Gastrocnemius medialis (tissue), 4 donors: ENCODE measurements around the gene KTN1. TPM values are rescaled to one million over a fixed set of nuclear protein-coding genes. Genes with fewer than 3 reads are reported as not detected.
A peak's percentile ranks its signal among the peaks of the same experiment; 100 is the strongest.

Source experiments
- ATAC-seq, 2 donors: fragments of 150-250 bp; one replicate each; pipeline ENCODE4 v1.9.1; 2016
- DNase-seq, 2 donors: peaks; one replicate each; pipeline ENCODE4 v3.0.0-alpha.2; 2019
- H3K27ac ChIP-seq, 4 donors: fragments of 200-600 bp; sonication (generic); 1 replicate in 1 of 4; 2 replicates in 3 of 4; pipeline ENCODE4 v1.5.1; 2016 to 2018; ENCODE audit warnings: mild to moderate bottlenecking in 2 of 4, moderate library complexity in 1 of 4
- H3K27me3 ChIP-seq, 3 donors: fragments of 200-600 bp; sonication (generic) in 2 of 3; 1 replicate in 1 of 3; 2 replicates in 2 of 3; pipeline versions ENCODE4 v1.5.1 to v1.6.0; 2016 to 2019; ENCODE audit warnings: mild to moderate bottlenecking in 1 of 3, moderate library complexity in 1 of 3
- H3K36me3 ChIP-seq, 2 donors: fragments of 200-600 bp; sonication (generic) in 1 of 2; one replicate each; pipeline ENCODE4 v1.5.1; 2017 to 2018
- H3K4me1 ChIP-seq, 2 donors: fragments of 200-600 bp; sonication (generic) in 1 of 2; one replicate each; pipeline ENCODE4 v1.5.1; 2016 to 2017; ENCODE audit warnings: mild to moderate bottlenecking in 2 of 2
- H3K4me3 ChIP-seq, 4 donors: fragments of 200-600 bp; sonication (generic) in 3 of 4; 1 replicate in 1 of 4; 2 replicates in 3 of 4; pipeline ENCODE4 v1.5.1; 2016 to 2019; ENCODE audit warnings: mild to moderate bottlenecking in 2 of 4
- H3K9me3 ChIP-seq, 3 donors: fragments of 200-600 bp; sonication (generic) in 2 of 3; 1 replicate in 1 of 3; 2 replicates in 2 of 3; pipeline ENCODE4 v1.5.1; 2016 to 2019
- CTCF ChIP-seq, 5 experiments: fragments of 450-650 bp in 3 of 5; fragments of 200-600 bp in 2 of 5; sonication (generic) in 2 of 5; IDR thresholded peaks in 4 of 5; conservative IDR thresholded peaks in 1 of 5; 1 replicate in 4 of 5; 2 replicates in 1 of 5; pipeline ENCODE4 v1.5.1; 2016 to 2019; ENCODE audit warnings: antibody characterized with exemption in 5 of 5, mild to moderate bottlenecking in 3 of 5, moderate library complexity in 3 of 5
- POLR2A ChIP-seq, 2 donors: fragments of 450-650 bp; IDR thresholded peaks; one replicate each; pipeline ENCODE4 v1.6.1; 2017; ENCODE audit warnings: antibody characterized with exemption in 2 of 2, mild to moderate bottlenecking in 2 of 2, moderate library complexity in 2 of 2
- in situ Hi-C, 4 donors: fragments of 200-750 bp; cut with MboI; loops; one replicate each; pipeline versions ENCODE4 v1.15.0 to v1.8.0; 2017; ENCODE audit warnings: low sequenced_read_pairs in 4 of 4
- intact Hi-C: fragments of 100-400 bp; cut with DNase I; formaldehyde crosslinking; loops from one replicate; pipeline ENCODE4 v1.15.1; 2023; ENCODE audit warnings: low total_unique reads
- total RNA-seq, 4 donors: library from RNA; depleted of rRNA; stranded (reverse); fragments of >200 nt; gene quantifications; one replicate each; pipeline versions ENCODE4 v1.1.0 to v1.2.3, GENCODE V29; 2016

Gene KTN1
- total RNA-seq, 4 donors from 2014 or later: 256 to 373 (median 327) TPM

- peak overlapping the region in 3 of 4 donors; percentile 17 to 53 (median 53) for H3K27ac ChIP-seq
- intact Hi-C loops (no loop called here), in situ Hi-C loops (no loop called here)
Measured at GRCh38 chr14:55556929-55557623, 22.9 kb upstream of the KTN1 start.

DNA sequence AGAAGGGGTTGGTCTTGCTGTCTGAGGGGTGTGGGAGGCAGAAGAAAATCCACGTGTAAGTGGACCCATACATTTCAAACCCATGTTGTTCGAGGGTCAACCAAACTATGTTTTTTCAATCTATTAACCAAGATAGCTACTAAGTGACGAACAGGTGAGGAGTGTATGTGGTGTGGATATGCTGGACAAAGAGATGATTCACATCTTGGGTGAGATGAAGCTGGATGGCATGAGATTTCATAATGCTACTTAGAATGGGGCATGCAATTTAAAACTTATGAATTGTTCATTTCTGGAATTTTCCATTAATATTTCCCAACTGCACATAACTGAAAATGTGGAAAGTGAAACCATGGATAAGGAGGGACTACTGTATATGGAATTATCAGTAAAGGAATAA lies 17.9 kb upstream of the KTN1 start:
- Histone ChIP-seq H3K9me3 (no peaks in the 10 kb centered on the region), H3K4me1 (peaks cover 5 to 7% of the 10 kb centered on the region in 2 donors), H3K27me3 (no peaks in the 10 kb centered on the region), H3K4me3 (no peak overlapping the region), H3K36me3 (no peaks in the 10 kb centered on the region), H3K27ac (no peak overlapping the region)
- no peak for DNase-seq
- no peak for TF ChIP-seq POLR2A (IDR thresholded peaks at IDR 0.05)
- TF ChIP-seq CTCF (IDR thresholded peaks at IDR 0.05 in 4 of 5, conservative IDR thresholded peaks at IDR 0.05 in 1 of 5): no peak
- ATAC-seq: no peak
- intact Hi-C loops (no loop called here), in situ Hi-C loops (no loop called here)

More at GRCh38 chr14:55556929-55557623, 22.9 kb upstream of the KTN1 start:
- Histone ChIP-seq H3K27me3 (no peaks in the 10 kb centered on the region), H3K4me3 (no peak overlapping the region), H3K9me3 (no peaks in the 10 kb centered on the region), H3K4me1 (peaks cover 5 to 13% of the 10 kb centered on the region in 2 donors), H3K36me3 (no peaks in the 10 kb centered on the region)
- no peak for TF ChIP-seq CTCF (IDR thresholded peaks at IDR 0.05 in 4 of 5, conservative IDR thresholded peaks at IDR 0.05 in 1 of 5)
- TF ChIP-seq POLR2A (IDR thresholded peaks at IDR 0.05): no peak
- ATAC-seq: peak; percentile 92 to 97
- peak; percentile 60 to 79 for DNase-seq

- in situ Hi-C loops: no loop called here
- DNase-seq: no peak
Measured at GRCh38 chr14:55568618-55569017, 11.4 kb upstream of the KTN1 start.

GRCh38 chr14:55571125-55571889 lies 8.7 kb upstream of the KTN1 start:
- Histone ChIP-seq H3K4me3 (no peak overlapping the region), H3K9me3 (no peaks in the 10 kb centered on the region), H3K27me3 (no peaks in the 10 kb centered on the region), H3K27ac (no peak overlapping the region), H3K36me3 (no peaks in the 10 kb centered on the region), H3K4me1 (no peaks in the 10 kb centered on the region)
- in situ Hi-C loops: no loop called here
- no peak for DNase-seq
- no peak for TF ChIP-seq POLR2A (IDR thresholded peaks at IDR 0.05)
- TF ChIP-seq CTCF (IDR thresholded peaks at IDR 0.05 in 4 of 5, conservative IDR thresholded peaks at IDR 0.05 in 1 of 5): no peak
- ATAC-seq: no peak
- intact Hi-C loops: no loop called here

More at GRCh38 chr14:55568618-55569017, 11.4 kb upstream of the KTN1 start:
- H3K9me3 ChIP-seq: no peaks in the 10 kb centered on the region
- no peaks in the 10 kb centered on the region for H3K4me1 ChIP-seq
- H3K27ac ChIP-seq: no peak overlapping the region
- H3K27me3 ChIP-seq: no peaks in the 10 kb centered on the region
- ATAC-seq: no peak
- intact Hi-C loops: no loop called here
- TF ChIP-seq CTCF (IDR thresholded peaks at IDR 0.05 in 4 of 5, conservative IDR thresholded peaks at IDR 0.05 in 1 of 5): no peak
- no peak for TF ChIP-seq POLR2A (IDR thresholded peaks at IDR 0.05)
- no peak overlapping the region for H3K4me3 ChIP-seq
- no peaks in the 10 kb centered on the region for H3K36me3 ChIP-seq
